Upper lobe of left lung (tissue), 6 donors: ENCODE measurements around the gene RPS6KA2. TPM values are rescaled to one million over a fixed set of nuclear protein-coding genes. Genes with fewer than 3 reads are reported as not detected.

ENCODE experiments used
- ATAC-seq, 2 donors: fragments of 200-7000 bp; cut with Tn5 transposase; one replicate each; pipeline ENCODE4 v1.9.1; 2022; ENCODE audit warnings: mild to moderate bottlenecking in 2 of 2, moderate library complexity in 2 of 2; ENCODE audit not compliant: low FRiP score in 2 of 2
- DNase-seq, 2 donors: peaks; one replicate each; pipeline ENCODE4 v3.0.0-alpha.2; 2019 to 2020
- H3K27ac ChIP-seq, 4 donors: fragments of 200-600 bp; sonication (generic); one replicate each; pipeline ENCODE4 v1.5.1; 2016 to 2019
- H3K27me3 ChIP-seq, 4 donors: fragments of 200-600 bp; sonication (generic); one replicate each; pipeline ENCODE4 v1.5.1; 2017 to 2019
- H3K36me3 ChIP-seq, 4 donors: fragments of 200-600 bp; sonication (generic); one replicate each; pipeline ENCODE4 v1.5.1; 2016 to 2019
- H3K4me1 ChIP-seq, 4 donors: fragments of 200-600 bp; sonication (generic); one replicate each; pipeline ENCODE4 v1.5.1; 2018 to 2019
- H3K4me3 ChIP-seq, 4 donors: fragments of 200-600 bp; sonication (generic); one replicate each; pipeline ENCODE4 v1.5.1; 2017 to 2019; ENCODE audit warnings: mild to moderate bottlenecking in 2 of 4, moderate library complexity in 1 of 4
- H3K9me3 ChIP-seq, 4 donors: fragments of 200-600 bp; sonication (generic); one replicate each; pipeline ENCODE4 v1.5.1; 2018 to 2019
- EP300 ChIP-seq, 4 donors: sonication (generic); formaldehyde crosslinking; IDR thresholded peaks; one replicate each; pipeline ENCODE4 v1.5.1; 2017; ENCODE audit warnings: antibody characterized with exemption in 4 of 4, control low read depth in 2 of 4
- POLR2A ChIP-seq, 4 donors: fragments of 450-650 bp; IDR thresholded peaks; one replicate each; pipeline ENCODE4 v1.5.1; 2016 to 2017; ENCODE audit warnings: antibody characterized with exemption in 4 of 4, mild to moderate bottlenecking in 2 of 4
- POLR2AphosphoS5 ChIP-seq, 2 donors: sonication (generic); formaldehyde crosslinking; IDR thresholded peaks; one replicate each; pipeline ENCODE4 v1.5.1; 2017; ENCODE audit warnings: antibody characterized with exemption in 2 of 2
- WGBS, 2 donors: methylation state at CpG; one replicate each; pipeline ENCODE4 v1.1.5; 2017 to 2018; 5-methylcytosine and 5-hydroxymethylcytosine counted together
- total RNA-seq, 6 donors: library from RNA; depleted of rRNA in 4 of 6; stranded (reverse); fragments of >200 nt in 4 of 6; gene quantifications; one replicate each; pipeline versions ENCODE4 v1.1.0 to v1.2.1, GENCODE V29; 2016 to 2021
- TF ChIP-seq, protein P1 (sequence below), 6 experiments: fragments of 450-650 bp in 4 of 6; fragments of 200-600 bp in 2 of 6; sonication (generic) in 2 of 6; IDR thresholded peaks; one replicate each; pipeline ENCODE4 v1.5.1; 2016 to 2019; ENCODE audit warnings: antibody characterized with exemption in 6 of 6
- donor health status: DM: no; HTN: no; CAD: no; lungs with moderate emphysema.
- donor health status: DM: no; HTN: yes; CAD: no; lungs with severe emphysema.

The RPS6KA2 gene
- total RNA-seq, 6 donors from 2014 or later, result 101 to 233 (median 168) TPM

- Histone ChIP-seq H3K9me3 (no peaks in the 10 kb centered on the region), H3K27ac (no peak overlapping the region), H3K4me3 (no peak overlapping the region), H3K27me3 (no peaks in the 10 kb centered on the region), H3K36me3 (peaks cover 0 to 20% (median 9%) of the 10 kb centered on the region in 4 donors), H3K4me1 (peaks cover 7 to 30% (median 16%) of the 10 kb centered on the region in 4 donors)
- DNase-seq (peak in 1 of 2 donors; percentile 15), ATAC-seq (peak in 1 of 2 donors; percentile 71)
- TF ChIP-seq, protein P1, sequence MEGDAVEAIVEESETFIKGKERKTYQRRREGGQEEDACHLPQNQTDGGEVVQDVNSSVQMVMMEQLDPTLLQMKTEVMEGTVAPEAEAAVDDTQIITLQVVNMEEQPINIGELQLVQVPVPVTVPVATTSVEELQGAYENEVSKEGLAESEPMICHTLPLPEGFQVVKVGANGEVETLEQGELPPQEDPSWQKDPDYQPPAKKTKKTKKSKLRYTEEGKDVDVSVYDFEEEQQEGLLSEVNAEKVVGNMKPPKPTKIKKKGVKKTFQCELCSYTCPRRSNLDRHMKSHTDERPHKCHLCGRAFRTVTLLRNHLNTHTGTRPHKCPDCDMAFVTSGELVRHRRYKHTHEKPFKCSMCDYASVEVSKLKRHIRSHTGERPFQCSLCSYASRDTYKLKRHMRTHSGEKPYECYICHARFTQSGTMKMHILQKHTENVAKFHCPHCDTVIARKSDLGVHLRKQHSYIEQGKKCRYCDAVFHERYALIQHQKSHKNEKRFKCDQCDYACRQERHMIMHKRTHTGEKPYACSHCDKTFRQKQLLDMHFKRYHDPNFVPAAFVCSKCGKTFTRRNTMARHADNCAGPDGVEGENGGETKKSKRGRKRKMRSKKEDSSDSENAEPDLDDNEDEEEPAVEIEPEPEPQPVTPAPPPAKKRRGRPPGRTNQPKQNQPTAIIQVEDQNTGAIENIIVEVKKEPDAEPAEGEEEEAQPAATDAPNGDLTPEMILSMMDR (IDR thresholded peaks at IDR 0.05), result no peak
- TF ChIP-seq POLR2AphosphoS5 (IDR thresholded peaks at IDR 0.05) (no peak), POLR2A (IDR thresholded peaks at IDR 0.05) (no peak), EP300 (IDR thresholded peaks at IDR 0.05) (no peak)
- 78 to 90% methylated on average over 7 to 8 of the region's 8 CpGs for WGBS, 2 donors
Measured at GRCh38 chr6:166567107-166567506, 59.9 kb downstream of the RPS6KA2 start.

GRCh38 chr6:166566026-166567011 is 60.7 kb downstream of the RPS6KA2 start:
- no peak for DNase-seq
- TF ChIP-seq EP300 (IDR thresholded peaks at IDR 0.05), result no peak
- TF ChIP-seq, protein P1 (IDR thresholded peaks at IDR 0.05), result no peak
- TF ChIP-seq POLR2A (IDR thresholded peaks at IDR 0.05), result no peak
- TF ChIP-seq POLR2AphosphoS5 (IDR thresholded peaks at IDR 0.05), result no peak
- Histone ChIP-seq H3K36me3 (peaks cover 0 to 20% (median 9%) of the 10 kb centered on the region in 4 donors), H3K27me3 (no peaks in the 10 kb centered on the region), H3K27ac (peak overlapping the region in 2 of 4 donors; percentile 4 to 42), H3K4me1 (peaks cover 6 to 22% (median 12%) of the 10 kb centered on the region in 4 donors), H3K9me3 (no peaks in the 10 kb centered on the region), H3K4me3 (no peak overlapping the region)
- WGBS, 2 donors, result 94% methylated on average over 9 to 12 of the region's 12 CpGs
- no peak for ATAC-seq

DNA sequence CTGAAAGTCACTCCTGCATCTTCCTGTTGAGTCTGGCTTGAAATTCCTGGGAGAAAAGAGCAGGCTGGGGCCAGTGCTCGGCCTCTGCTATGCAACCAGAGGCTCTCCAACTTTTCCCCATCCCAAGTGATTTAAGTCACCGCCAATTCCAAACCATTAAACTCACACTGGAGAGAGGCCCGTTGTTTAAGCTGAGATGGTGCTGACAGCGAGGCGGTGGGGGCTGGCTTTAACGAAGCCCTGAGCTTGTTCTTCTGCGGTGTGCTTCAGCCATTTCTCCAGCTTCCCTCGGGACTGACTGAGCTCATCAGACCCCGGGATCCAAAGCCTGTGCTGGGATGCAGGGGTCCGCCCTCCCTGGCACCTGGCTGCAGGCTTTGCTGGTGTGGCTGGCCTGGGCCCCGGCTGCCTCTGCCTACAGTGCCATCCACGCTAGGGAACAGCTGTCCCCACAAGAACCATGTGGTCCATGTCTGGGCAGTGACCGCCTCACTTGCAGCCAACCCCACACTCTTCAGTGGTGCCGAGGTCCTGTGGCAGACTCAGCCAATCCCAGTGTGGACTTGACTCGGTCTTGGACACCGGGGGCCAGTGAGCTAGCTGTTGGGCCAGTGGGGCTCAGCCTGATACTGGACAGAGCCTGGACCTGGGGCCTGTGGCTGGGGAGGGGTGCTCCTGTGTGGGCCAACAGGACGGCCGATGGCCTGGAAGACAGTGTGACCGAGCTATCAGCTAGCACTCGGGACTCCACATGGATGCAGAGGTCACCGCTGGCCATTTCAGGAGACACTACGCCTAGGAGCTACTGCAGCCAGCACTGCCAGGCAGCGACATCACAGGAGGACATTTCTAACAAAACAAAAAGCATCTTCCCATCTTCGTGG is 61.7 kb downstream of the RPS6KA2 start:
- Histone ChIP-seq H3K9me3 (no peaks in the 10 kb centered on the region), H3K4me3 (no peak overlapping the region), H3K36me3 (peaks cover 0 to 20% (median 9%) of the 10 kb centered on the region in 4 donors), H3K4me1 (peaks cover 6 to 21% (median 13%) of the 10 kb centered on the region in 4 donors), H3K27ac (peak overlapping the region in 3 of 4 donors; percentile 3 to 26 (median 9)), H3K27me3 (no peaks in the 10 kb centered on the region)
- TF ChIP-seq POLR2AphosphoS5 (IDR thresholded peaks at IDR 0.05) (no peak), EP300 (IDR thresholded peaks at IDR 0.05) (no peak), POLR2A (IDR thresholded peaks at IDR 0.05) (no peak)
- TF ChIP-seq, protein P1 (IDR thresholded peaks at IDR 0.05), result no peak
- peak in 1 of 2 donors; percentile 56 for DNase-seq
- ATAC-seq, result no peak
- 88% methylated on average over 17 to 22 of the region's 24 CpGs for WGBS, 2 donors

- DNase-seq, result no peak
- H3K27me3 ChIP-seq, result no peaks in the 10 kb centered on the region
- WGBS, 2 donors, result 76 to 82% methylated on average over 9 of the region's 9 CpGs
- peaks cover 0 to 20% (median 9%) of the 10 kb centered on the region in 4 donors for H3K36me3 ChIP-seq
- no peak overlapping the region for H3K4me3 ChIP-seq
- TF ChIP-seq EP300 (IDR thresholded peaks at IDR 0.05) (no peak), POLR2AphosphoS5 (IDR thresholded peaks at IDR 0.05) (no peak), POLR2A (IDR thresholded peaks at IDR 0.05) (no peak)
- TF ChIP-seq, protein P1 (IDR thresholded peaks at IDR 0.05), result no peak
- no peak for ATAC-seq
- peak overlapping the region in 2 of 4 donors; percentile 26 to 48 for H3K27ac ChIP-seq
- peaks cover 6 to 17% (median 13%) of the 10 kb centered on the region in 4 donors for H3K4me1 ChIP-seq
- peaks cover 0 to 3% (median 0%) of the 10 kb centered on the region in 4 donors for H3K9me3 ChIP-seq
Measured at GRCh38 chr6:166563805-166564204, 63.2 kb downstream of the RPS6KA2 start.
